ENCODE data around the gene UBAC2. TPM values are rescaled to one million over a fixed set of nuclear protein-coding genes. Genes with fewer than 3 reads are reported as not detected.

The UBAC2 gene
- total and polyA plus RNA-seq, 2 donors (not counting 3 experiments of a cell fraction or from before 2014, with no cell fraction given): 45.7 to 54.4 TPM

GRCh38 chr13:99308471-99309087 is 107.9 kb downstream of the UBAC2 start:
- BruUV-seq (replicated peaks): no TSS peak
- Histone ChIP-seq H3K4me1 (ENCODE audit: control insufficient read depth, extremely low read depth, insufficient read depth, low read length) (peaks cover 23% of the 10 kb centered on the region), H3K9me3 (replicated peaks; ENCODE audit: control insufficient read depth, insufficient read depth, low read length) (no peaks in the 10 kb centered on the region), H3K4me3 (replicated peaks in 1 of 3; ENCODE audit: insufficient read depth in 1 of 3, low read depth in 1 of 3, low read length in 3 of 3) (no peak overlapping the region), H3K4me2 (ENCODE audit: insufficient read depth, low read length) (no peak overlapping the region), H3K36me3 (ENCODE audit: control insufficient read depth in 2 of 2, extremely low read depth in 1 of 2, insufficient read depth in 2 of 2, low read length in 2 of 2) (no peaks in the 10 kb centered on the region), H3K79me2 (ENCODE audit: control insufficient read depth, insufficient read depth, low read length) (no peaks in the 10 kb centered on the region), H3K9me1 (replicated peaks; ENCODE audit: control insufficient read depth, extremely low read depth, insufficient read depth, low read length) (no peaks in the 10 kb centered on the region), H3K27me3 (ENCODE audit: control insufficient read depth in 2 of 2, insufficient read depth in 2 of 2, low read length in 2 of 2) (no peaks in the 10 kb centered on the region), H3K27ac (ENCODE audit: insufficient read depth, low read depth, low read length) (peak overlapping the region; percentile 79), H4K20me1 (replicated peaks; ENCODE audit: control insufficient read depth, extremely low read depth, insufficient read depth, low read length) (no peaks in the 10 kb centered on the region), H2AFZ (ENCODE audit: low read depth, low read length) (no peak overlapping the region), H3K9ac (replicated peaks; ENCODE audit: extremely low read depth, insufficient read depth, low read length) (no peak overlapping the region)
- FAIRE-seq: peak; percentile 69
- ChIA-PET POLR2A (no interaction called here), CTCF (interaction anchor here (1.1 kb wide), 1 partner anchor 43 kb away, joined by 3 read pairs; no protein-coding TSS in a partner anchor)
- intact Hi-C loops (cut with micrococcal nuclease) (no loop called here), dilution Hi-C loops (cut with MboI; ENCODE audit: extremely low pct_ligation_motif_present, low sequenced_read_pairs) (no loop called here)
- no peak for TF ChIP-seq EZH2 (IDR thresholded peaks at IDR 0.05; ENCODE audit: borderline replicate concordance, low read depth, low read length, severe bottlenecking)
- TF ChIP-seq GATA2 (IDR thresholded peaks at IDR 0.05; ENCODE audit: insufficient read depth, insufficient read length, low read depth, low read length): no peak
- TF ChIP-seq, protein P1, sequence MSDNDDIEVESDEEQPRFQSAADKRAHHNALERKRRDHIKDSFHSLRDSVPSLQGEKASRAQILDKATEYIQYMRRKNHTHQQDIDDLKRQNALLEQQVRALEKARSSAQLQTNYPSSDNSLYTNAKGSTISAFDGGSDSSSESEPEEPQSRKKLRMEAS (IDR thresholded peaks at IDR 0.05; ENCODE audit: insufficient read depth, insufficient read length): no peak
- TF ChIP-seq POLR2A (IDR thresholded peaks at IDR 0.05; ENCODE audit: low read depth, low read length): no peak
- TF ChIP-seq POLR2AphosphoS5 (IDR thresholded peaks at IDR 0.05; ENCODE audit: insufficient read depth, low read depth, low read length): no peak
- no peak for TF ChIP-seq JUN (IDR thresholded peaks at IDR 0.05; ENCODE audit: borderline replicate concordance, insufficient read depth, insufficient read length, low read depth)
- TF ChIP-seq FOS (IDR thresholded peaks at IDR 0.05; ENCODE audit: borderline replicate concordance, insufficient read depth, low read length): no peak
- TF ChIP-seq, protein P2, sequence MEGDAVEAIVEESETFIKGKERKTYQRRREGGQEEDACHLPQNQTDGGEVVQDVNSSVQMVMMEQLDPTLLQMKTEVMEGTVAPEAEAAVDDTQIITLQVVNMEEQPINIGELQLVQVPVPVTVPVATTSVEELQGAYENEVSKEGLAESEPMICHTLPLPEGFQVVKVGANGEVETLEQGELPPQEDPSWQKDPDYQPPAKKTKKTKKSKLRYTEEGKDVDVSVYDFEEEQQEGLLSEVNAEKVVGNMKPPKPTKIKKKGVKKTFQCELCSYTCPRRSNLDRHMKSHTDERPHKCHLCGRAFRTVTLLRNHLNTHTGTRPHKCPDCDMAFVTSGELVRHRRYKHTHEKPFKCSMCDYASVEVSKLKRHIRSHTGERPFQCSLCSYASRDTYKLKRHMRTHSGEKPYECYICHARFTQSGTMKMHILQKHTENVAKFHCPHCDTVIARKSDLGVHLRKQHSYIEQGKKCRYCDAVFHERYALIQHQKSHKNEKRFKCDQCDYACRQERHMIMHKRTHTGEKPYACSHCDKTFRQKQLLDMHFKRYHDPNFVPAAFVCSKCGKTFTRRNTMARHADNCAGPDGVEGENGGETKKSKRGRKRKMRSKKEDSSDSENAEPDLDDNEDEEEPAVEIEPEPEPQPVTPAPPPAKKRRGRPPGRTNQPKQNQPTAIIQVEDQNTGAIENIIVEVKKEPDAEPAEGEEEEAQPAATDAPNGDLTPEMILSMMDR (IDR thresholded peaks at IDR 0.05; ENCODE audit: extremely low read depth in 1 of 2, insufficient read depth in 1 of 2, low read depth in 1 of 2, low read length in 2 of 2): no peak
- TF ChIP-seq MYC (IDR thresholded peaks at IDR 0.05; ENCODE audit: low read depth, low read length): no peak
- DNase-seq (ENCODE audit: low read depth, low spot score): no peak
